ENCODE results near the gene DZIP1L. TPM values are rescaled to one million over a fixed set of nuclear protein-coding genes. Genes with fewer than 3 reads are reported as not detected.

Gene DZIP1L
- total RNA-seq, 1 experiment from 2014 or later, result 10.4 TPM

DNA sequence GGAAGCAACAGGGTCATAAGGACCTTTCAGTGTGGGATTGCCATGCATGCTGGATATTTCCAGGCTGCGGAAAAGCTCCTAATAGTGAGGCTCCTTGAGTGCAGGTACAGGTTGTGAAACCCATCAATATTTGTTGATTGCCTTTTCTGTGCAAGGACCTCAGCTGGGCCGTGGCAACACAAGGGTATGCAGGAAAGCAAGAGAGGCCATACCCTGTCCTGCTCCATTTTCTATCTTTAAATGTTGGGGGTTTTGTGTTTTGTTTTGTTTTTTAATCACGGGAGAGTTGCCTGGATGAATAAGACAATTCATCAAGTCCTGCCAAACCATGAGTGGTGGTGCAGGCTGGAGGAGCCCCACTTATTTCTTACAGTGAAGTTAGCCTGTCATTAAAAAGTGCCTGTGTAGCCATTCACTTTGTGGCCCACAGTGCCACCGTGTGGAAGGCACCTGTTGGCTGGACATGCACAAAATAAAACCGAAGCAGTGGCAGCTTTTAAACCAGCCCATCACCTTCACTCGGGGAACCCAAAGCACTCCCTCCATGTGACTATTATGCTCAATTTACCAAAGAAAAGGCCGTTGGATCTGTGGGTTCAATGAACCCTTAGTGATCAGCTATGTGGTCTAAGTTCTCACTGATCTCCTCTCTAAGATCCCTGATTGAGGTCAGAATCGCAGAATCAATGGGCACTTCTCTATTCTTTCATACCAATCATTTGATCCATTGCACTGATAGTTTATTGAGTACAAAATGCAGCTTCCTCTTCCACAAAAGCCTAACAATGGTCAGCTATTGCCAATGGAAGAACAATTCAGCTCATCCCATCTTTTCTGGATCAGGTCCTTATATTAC is 63.2 kb downstream of the DZIP1L start:
- no peak overlapping the region for H2AFZ ChIP-seq (ENCODE audit: low read length)
- no peaks in the 10 kb centered on the region for H3K9me3 ChIP-seq (ENCODE audit: control insufficient read depth, low read depth, low read length)
- H3K27ac ChIP-seq (ENCODE audit: insufficient read length, low read depth, low read length), result no peak overlapping the region
- WGBS (ENCODE audit: extremely low coverage, insufficient read length, low lambda C conversion rate), result no CpG with 5 or more reads among the region's 8 CpGs
- H3K4ac ChIP-seq (ENCODE audit: low read depth, low read length), result no peak overlapping the region
- H3K36me3 Mint-ChIP-seq (ENCODE audit: insufficient read depth in 1 of 3, low read depth in 3 of 3), result peaks cover 0 to 6% (median 4%) of the 10 kb centered on the region in 3 experiments; a peak in 5 of 7 replicates
- H2BK120ac ChIP-seq (ENCODE audit: low read depth, low read length, poor library complexity, severe bottlenecking), result no peak overlapping the region
- no peak overlapping the region for H2BK5ac ChIP-seq (ENCODE audit: insufficient read length, low read length)
- no peaks in the 10 kb centered on the region for H3K79me1 ChIP-seq (ENCODE audit: insufficient read depth, low read depth, low read length, poor library complexity, severe bottlenecking)
- H3K23me2 ChIP-seq (ENCODE audit: insufficient read length, low read depth, low read length, poor library complexity, severe bottlenecking), result no peaks in the 10 kb centered on the region
- H3K56ac ChIP-seq (ENCODE audit: insufficient read length, low read depth, low read length), result no peak overlapping the region
- no peak overlapping the region for H4K5ac ChIP-seq (ENCODE audit: insufficient read length, low read depth, low read length)
- H3K27me3 ChIP-seq (ENCODE audit: insufficient read depth, low read length), result no peaks in the 10 kb centered on the region
- H3K23ac ChIP-seq (ENCODE audit: insufficient read length, low read depth, low read length), result no peak overlapping the region
- H3K4me2 ChIP-seq (ENCODE audit: insufficient read depth, insufficient read length, low read length), result no peak overlapping the region
- no peak overlapping the region for H3K18ac ChIP-seq (ENCODE audit: insufficient read length, low read depth, low read length)
- H3K9me3 Mint-ChIP-seq, result no peaks in the 10 kb centered on the region; a peak in 1 of 5 replicates
- no peaks in the 10 kb centered on the region for H4K20me1 ChIP-seq (ENCODE audit: control insufficient read depth, insufficient read depth, insufficient read length)
- H3K4me1 Mint-ChIP-seq, result peaks cover 14 to 15% of the 10 kb centered on the region in 2 experiments
- no peak overlapping the region for H3K4me3 Mint-ChIP-seq
- H2BK20ac ChIP-seq (ENCODE audit: low read depth, low read length, poor library complexity, severe bottlenecking), result no peak overlapping the region
- TF ChIP-seq, protein P1, sequence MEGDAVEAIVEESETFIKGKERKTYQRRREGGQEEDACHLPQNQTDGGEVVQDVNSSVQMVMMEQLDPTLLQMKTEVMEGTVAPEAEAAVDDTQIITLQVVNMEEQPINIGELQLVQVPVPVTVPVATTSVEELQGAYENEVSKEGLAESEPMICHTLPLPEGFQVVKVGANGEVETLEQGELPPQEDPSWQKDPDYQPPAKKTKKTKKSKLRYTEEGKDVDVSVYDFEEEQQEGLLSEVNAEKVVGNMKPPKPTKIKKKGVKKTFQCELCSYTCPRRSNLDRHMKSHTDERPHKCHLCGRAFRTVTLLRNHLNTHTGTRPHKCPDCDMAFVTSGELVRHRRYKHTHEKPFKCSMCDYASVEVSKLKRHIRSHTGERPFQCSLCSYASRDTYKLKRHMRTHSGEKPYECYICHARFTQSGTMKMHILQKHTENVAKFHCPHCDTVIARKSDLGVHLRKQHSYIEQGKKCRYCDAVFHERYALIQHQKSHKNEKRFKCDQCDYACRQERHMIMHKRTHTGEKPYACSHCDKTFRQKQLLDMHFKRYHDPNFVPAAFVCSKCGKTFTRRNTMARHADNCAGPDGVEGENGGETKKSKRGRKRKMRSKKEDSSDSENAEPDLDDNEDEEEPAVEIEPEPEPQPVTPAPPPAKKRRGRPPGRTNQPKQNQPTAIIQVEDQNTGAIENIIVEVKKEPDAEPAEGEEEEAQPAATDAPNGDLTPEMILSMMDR (conservative IDR thresholded peaks at IDR 0.05), result peak; percentile 81
- H3K9ac ChIP-seq (ENCODE audit: extremely low read depth, insufficient read length, low read length), result no peak overlapping the region
- no peak overlapping the region for H3K14ac ChIP-seq (ENCODE audit: insufficient read depth, low read length)
- no peak overlapping the region for H3T11ph ChIP-seq (ENCODE audit: low read length)
- no peak overlapping the region for H4K8ac ChIP-seq (replicated peaks; ENCODE audit: insufficient read length, low read depth, low read length)
- no peak overlapping the region for H2AK5ac ChIP-seq (ENCODE audit: insufficient read length, low read length)
- H4K91ac ChIP-seq (ENCODE audit: insufficient read length, low read depth, low read length), result no peak overlapping the region
- H3K4me1 ChIP-seq (ENCODE audit: insufficient read depth, low read length), result no peaks in the 10 kb centered on the region; the same call in 1 of the 2 replicates
- no peak overlapping the region for H3K27ac Mint-ChIP-seq
- H3K79me2 ChIP-seq (ENCODE audit: insufficient read depth, low read length), result no peaks in the 10 kb centered on the region
- no peaks in the 10 kb centered on the region for H3K27me3 Mint-ChIP-seq (ENCODE audit: low read depth)
- no peak overlapping the region for H2BK15ac ChIP-seq (ENCODE audit: low read depth, low read length)
- DNase-seq, result peak; percentile 62
- H2BK12ac ChIP-seq (ENCODE audit: insufficient read length, low read depth, low read length), result no peak overlapping the region
